Measurements from ENCODE around the gene ZC3H13. TPM values are rescaled to one million over a fixed set of nuclear protein-coding genes. Genes with fewer than 3 reads are reported as not detected.

ZC3H13 gene
- polyA plus RNA-seq, 1 donor from 2014 or later = 19.5 TPM

DNA sequence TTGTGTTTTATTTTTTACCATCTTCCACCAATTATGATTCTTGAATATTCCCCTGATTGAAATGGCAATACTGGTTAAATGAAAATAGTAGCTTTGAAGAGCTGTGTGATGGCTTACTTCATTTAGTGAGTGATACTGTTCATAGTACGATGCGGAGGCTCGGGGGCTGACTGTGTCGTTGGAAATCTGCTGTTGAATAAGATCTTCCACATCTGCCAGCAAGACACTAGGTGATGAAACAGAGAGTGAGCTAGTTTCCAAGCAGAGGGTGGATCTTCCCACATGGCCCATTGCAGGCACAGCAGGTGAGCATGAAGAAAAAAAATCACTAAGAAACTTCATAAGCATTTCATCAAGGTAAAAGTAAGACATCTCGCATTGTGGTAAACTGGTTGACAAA is 29.8 kb upstream of the ZC3H13 start:
- Histone ChIP-seq H4K20me1 (ENCODE audit: insufficient read depth) (no peaks in the 10 kb centered on the region), H3F3A (ENCODE audit: insufficient read depth, low read length, poor library complexity, severe bottlenecking) (no peaks in the 10 kb centered on the region), H3K9me3 (ENCODE audit: low read length) (no peaks in the 10 kb centered on the region), H3K27ac (ENCODE audit: low read length) (no peak overlapping the region), H3K9me2 (ENCODE audit: insufficient read depth, low read length) (no peaks in the 10 kb centered on the region), H3K79me2 (replicated peaks; ENCODE audit: insufficient read depth, low read length) (no peaks in the 10 kb centered on the region), H3K9ac (ENCODE audit: low read length) (no peak overlapping the region), H3K36me3 (ENCODE audit: insufficient read depth, low read length) (no peaks in the 10 kb centered on the region), H3K4me3 (ENCODE audit: low read length) (no peak overlapping the region), H3K4me2 (ENCODE audit: low read length) (no peak overlapping the region), H3K27me3 (ENCODE audit: insufficient read depth, low read depth, low read length) (no peaks in the 10 kb centered on the region), H2AFZ (ENCODE audit: low read depth, low read length) (no peak overlapping the region)
- TF ChIP-seq REST (IDR thresholded peaks at IDR 0.05; ENCODE audit: borderline replicate concordance) = no peak
- TF ChIP-seq TAF1 (IDR thresholded peaks at IDR 0.05; ENCODE audit: low read depth) = no peak
- TF ChIP-seq EZH2 (IDR thresholded peaks at IDR 0.05; ENCODE audit: borderline replicate concordance, insufficient read depth, low read length, poor library complexity, severe bottlenecking) = no peak
- no peak for TF ChIP-seq RAD21 (conservative IDR thresholded peaks at IDR 0.05)
- no peak for TF ChIP-seq POLR2AphosphoS5 (IDR thresholded peaks at IDR 0.05)

- H3K27ac ChIP-seq (ENCODE audit: low read length) = no peak overlapping the region
- no peak overlapping the region for H3K4me2 ChIP-seq (ENCODE audit: low read length)
- H3K4me3 ChIP-seq (ENCODE audit: low read length) = no peak overlapping the region
- H4K20me1 ChIP-seq (ENCODE audit: insufficient read depth) = no peaks in the 10 kb centered on the region
- TF ChIP-seq CTCF (IDR thresholded peaks at IDR 0.05; ENCODE audit: poor library complexity, severe bottlenecking) (no peak), POLR2AphosphoS5 (IDR thresholded peaks at IDR 0.05) (no peak), SMC3 (conservative IDR thresholded peaks at IDR 0.05; ENCODE audit: poor library complexity) (no peak)
- H3K9me2 ChIP-seq (ENCODE audit: insufficient read depth, low read length) = no peaks in the 10 kb centered on the region
- no peaks in the 10 kb centered on the region for H3K27me3 ChIP-seq (ENCODE audit: insufficient read depth, low read depth, low read length)
- no peaks in the 10 kb centered on the region for H3K36me3 ChIP-seq (ENCODE audit: insufficient read depth, low read length)
- H3F3A ChIP-seq (ENCODE audit: insufficient read depth, low read length, poor library complexity, severe bottlenecking) = no peaks in the 10 kb centered on the region
- no peak overlapping the region for H3K9ac ChIP-seq (ENCODE audit: low read length)
- no peaks in the 10 kb centered on the region for H3K9me3 ChIP-seq (ENCODE audit: low read length)
- H2AFZ ChIP-seq (ENCODE audit: low read depth, low read length) = no peak overlapping the region
- no peaks in the 10 kb centered on the region for H3K79me2 ChIP-seq (replicated peaks; ENCODE audit: insufficient read depth, low read length)
These were observed 27.2 kb upstream of the ZC3H13 start for GRCh38 chr13:46079770-46080169.

DNA sequence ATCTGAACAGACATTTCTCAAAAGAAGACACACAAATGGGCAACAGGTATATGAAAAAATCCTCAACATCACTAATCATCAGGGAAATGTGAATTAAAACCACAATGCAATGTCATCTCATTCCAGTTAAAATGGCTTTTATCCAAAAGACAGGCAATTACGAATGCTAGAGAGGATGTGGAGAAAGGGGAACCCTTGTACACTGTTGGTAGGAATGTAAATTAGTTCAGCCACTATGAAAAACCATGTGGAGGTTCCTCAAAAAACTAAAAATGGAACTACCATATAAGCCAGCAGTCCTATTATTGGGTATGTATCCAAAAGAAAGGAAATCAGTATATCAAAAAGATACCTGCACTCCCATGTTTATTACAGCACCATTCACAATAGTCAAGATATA is 24.7 kb upstream of the ZC3H13 start:
- no peaks in the 10 kb centered on the region for H3K9me2 ChIP-seq (ENCODE audit: insufficient read depth, low read length)
- H3K79me2 ChIP-seq (replicated peaks; ENCODE audit: insufficient read depth, low read length) = no peaks in the 10 kb centered on the region
- no peak overlapping the region for H3K27ac ChIP-seq (ENCODE audit: low read length)
- TF ChIP-seq SMC3 (conservative IDR thresholded peaks at IDR 0.05; ENCODE audit: poor library complexity) (no peak), MXI1 (conservative IDR thresholded peaks at IDR 0.05; ENCODE audit: poor library complexity, severe bottlenecking) (no peak), EZH2 (IDR thresholded peaks at IDR 0.05; ENCODE audit: borderline replicate concordance, insufficient read depth, low read length, poor library complexity, severe bottlenecking) (no peak), POLR2AphosphoS5 (IDR thresholded peaks at IDR 0.05) (no peak), RAD21 (conservative IDR thresholded peaks at IDR 0.05) (no peak), CTCF (IDR thresholded peaks at IDR 0.05; ENCODE audit: poor library complexity, severe bottlenecking) (no peak), EP300 (conservative IDR thresholded peaks at IDR 0.05; ENCODE audit: poor library complexity, severe bottlenecking) (no peak), REST (IDR thresholded peaks at IDR 0.05; ENCODE audit: borderline replicate concordance) (no peak), TAF1 (IDR thresholded peaks at IDR 0.05; ENCODE audit: low read depth) (no peak)
- H3K36me3 ChIP-seq (ENCODE audit: insufficient read depth, low read length) = no peaks in the 10 kb centered on the region
- no peaks in the 10 kb centered on the region for H4K20me1 ChIP-seq (ENCODE audit: insufficient read depth)
- H3K9ac ChIP-seq (ENCODE audit: low read length) = no peak overlapping the region
- H3F3A ChIP-seq (ENCODE audit: insufficient read depth, low read length, poor library complexity, severe bottlenecking) = no peaks in the 10 kb centered on the region
- H3K4me3 ChIP-seq (ENCODE audit: low read length) = no peak overlapping the region
- H3K4me2 ChIP-seq (ENCODE audit: low read length) = no peak overlapping the region
- no peaks in the 10 kb centered on the region for H3K27me3 ChIP-seq (ENCODE audit: insufficient read depth, low read depth, low read length)
- H2AFZ ChIP-seq (ENCODE audit: low read depth, low read length) = no peak overlapping the region
- no peaks in the 10 kb centered on the region for H3K9me3 ChIP-seq (ENCODE audit: low read length)
